Endothelial cell (in vitro differentiated cells): ENCODE measurements around the gene MIAT. TPM values are rescaled to one million over a fixed set of nuclear protein-coding genes. Genes with fewer than 3 reads are reported as not detected.
A peak's percentile ranks its signal among the peaks of the same experiment; 100 is the strongest.

Experiments
- DNase-seq: peaks from one replicate; pipeline ENCODE4 v3.0.0; 2021; ENCODE audit warnings: low spot score
- H3K27ac Mint-ChIP-seq: one replicate; pipeline ENCODE4 v1.8.0; 2021; ENCODE audit warnings: mixed read lengths, inconsistent platforms; ENCODE audit not compliant: unreplicated experiment
- H3K27me3 Mint-ChIP-seq: one replicate; pipeline ENCODE4 v1.8.0; 2021; ENCODE audit warnings: mild to moderate bottlenecking, moderate library complexity, mixed read lengths, inconsistent platforms; ENCODE audit not compliant: unreplicated experiment
- H3K36me3 Mint-ChIP-seq: one replicate; pipeline ENCODE4 v1.8.0; 2021; ENCODE audit warnings: mild to moderate bottlenecking, low read depth, mixed read lengths, inconsistent platforms; ENCODE audit not compliant: unreplicated experiment
- H3K4me1 Mint-ChIP-seq: one replicate; pipeline ENCODE4 v1.8.0; 2021; ENCODE audit warnings: mild to moderate bottlenecking, mixed read lengths, inconsistent platforms; ENCODE audit not compliant: unreplicated experiment
- H3K4me3 Mint-ChIP-seq: one replicate; pipeline ENCODE4 v1.8.0; 2021; ENCODE audit warnings: mild to moderate bottlenecking, mixed read lengths, inconsistent platforms; ENCODE audit not compliant: unreplicated experiment
- H3K9me3 Mint-ChIP-seq: one replicate; pipeline ENCODE4 v1.8.0; 2021; ENCODE audit warnings: mixed read lengths, inconsistent platforms; ENCODE audit not compliant: unreplicated experiment
- CTCF ChIP-seq: fragments of 200-600 bp; sonication (generic); IDR thresholded peaks from one replicate; pipeline ENCODE4 v1.5.0; 2021; ENCODE audit warnings: antibody characterized with exemption; ENCODE audit not compliant: unreplicated experiment
- total RNA-seq: library from RNA; stranded (reverse); fragmentation: NEBNext Ultra II Directional; extraction: Animal tissue kit (Norgen Biotek cat#: 25700); gene quantifications from one replicate; pipeline ENCODE4 v1.2.1, GENCODE V29; 2021; ENCODE audit not compliant: unreplicated experiment

MIAT gene
- total RNA-seq, 1 donor from 2014 or later = 1.2 TPM

GRCh38 chr22:26675687-26676268, 18.4 kb downstream of the MIAT start:
- H3K4me3 Mint-ChIP-seq = no peak overlapping the region
- H3K36me3 Mint-ChIP-seq = peaks cover 10% of the 10 kb centered on the region
- no peak overlapping the region for H3K27ac Mint-ChIP-seq
- peaks cover 46% of the 10 kb centered on the region for H3K4me1 Mint-ChIP-seq
- no peaks in the 10 kb centered on the region for H3K9me3 Mint-ChIP-seq
- TF ChIP-seq CTCF = no peak
- DNase-seq = no peak
- peaks cover 7% of the 10 kb centered on the region for H3K27me3 Mint-ChIP-seq

DNA sequence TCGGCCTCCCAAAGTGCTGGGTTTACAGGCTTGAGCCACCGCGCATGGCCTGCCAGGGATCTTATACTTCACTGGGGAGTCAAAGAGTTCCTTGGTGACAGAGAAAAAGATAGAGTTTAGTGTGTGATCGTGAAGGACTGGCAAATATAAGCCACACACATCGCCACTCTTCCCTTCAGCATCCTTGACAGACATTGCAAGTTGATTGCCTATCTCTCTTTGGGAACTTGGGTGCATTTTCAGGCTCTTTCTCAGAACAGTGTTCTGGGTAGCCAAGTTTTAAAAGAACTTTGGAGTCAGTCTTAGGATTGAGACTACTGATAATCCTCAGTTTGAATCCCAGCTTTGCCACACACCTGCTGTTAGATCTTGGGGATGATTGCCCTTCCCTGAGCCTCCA, 19.8 kb downstream of the MIAT start:
- no peak for DNase-seq
- TF ChIP-seq CTCF = no peak
- peaks cover 6% of the 10 kb centered on the region for H3K27me3 Mint-ChIP-seq
- H3K4me3 Mint-ChIP-seq = no peak overlapping the region
- peaks cover 46% of the 10 kb centered on the region for H3K4me1 Mint-ChIP-seq
- H3K27ac Mint-ChIP-seq = no peak overlapping the region
- H3K36me3 Mint-ChIP-seq = peaks cover 5% of the 10 kb centered on the region
- H3K9me3 Mint-ChIP-seq = no peaks in the 10 kb centered on the region

GRCh38 chr22:26679003-26679629, 21.7 kb downstream of the MIAT start:
- TF ChIP-seq CTCF = peak; percentile 79
- H3K27ac Mint-ChIP-seq = no peak overlapping the region
- H3K9me3 Mint-ChIP-seq = no peaks in the 10 kb centered on the region
- peaks cover 28% of the 10 kb centered on the region for H3K4me1 Mint-ChIP-seq
- H3K4me3 Mint-ChIP-seq = no peak overlapping the region
- peaks cover 3% of the 10 kb centered on the region for H3K36me3 Mint-ChIP-seq
- DNase-seq = peak; percentile 89
- H3K27me3 Mint-ChIP-seq = peaks cover 3% of the 10 kb centered on the region

DNA sequence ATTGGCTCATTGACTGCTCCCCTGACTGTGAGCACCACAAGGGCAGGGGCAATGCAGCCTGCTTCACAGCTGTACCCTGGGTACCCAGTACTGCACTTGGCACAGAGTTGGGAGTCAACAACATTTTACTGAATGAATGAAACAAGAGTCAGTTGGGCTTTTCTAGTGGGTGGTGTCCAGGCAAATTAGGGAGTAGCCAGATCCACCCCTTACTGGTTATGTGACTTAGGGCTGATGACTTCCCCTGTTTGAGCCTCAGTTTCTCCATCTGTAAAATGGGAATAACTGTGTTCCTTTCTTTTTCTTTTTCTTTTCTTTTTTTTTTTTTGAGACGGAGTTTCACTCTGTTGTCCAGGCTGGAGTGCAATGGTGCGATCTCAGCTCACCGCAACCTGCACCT, 23.1 kb downstream of the MIAT start:
- peaks cover 16% of the 10 kb centered on the region for H3K4me1 Mint-ChIP-seq
- H3K27ac Mint-ChIP-seq = no peak overlapping the region

More for the DNA sequence above, 23.1 kb downstream of the MIAT start:
- Mint-ChIP-seq H3K36me3 (peaks cover 3% of the 10 kb centered on the region), H3K27me3 (peaks cover 3% of the 10 kb centered on the region), H3K4me3 (no peak overlapping the region), H3K9me3 (no peaks in the 10 kb centered on the region)
- TF ChIP-seq CTCF = no peak
- DNase-seq = no peak
